HS-27A (cell line): ENCODE measurements around the gene AZIN2.

ENCODE experiments used
- DNase-seq: peaks from one replicate; pipeline ENCODE4 v3.0.0-alpha.2; 2012; ENCODE audit warnings: low read depth, missing footprints

AZIN2 gene

DNA sequence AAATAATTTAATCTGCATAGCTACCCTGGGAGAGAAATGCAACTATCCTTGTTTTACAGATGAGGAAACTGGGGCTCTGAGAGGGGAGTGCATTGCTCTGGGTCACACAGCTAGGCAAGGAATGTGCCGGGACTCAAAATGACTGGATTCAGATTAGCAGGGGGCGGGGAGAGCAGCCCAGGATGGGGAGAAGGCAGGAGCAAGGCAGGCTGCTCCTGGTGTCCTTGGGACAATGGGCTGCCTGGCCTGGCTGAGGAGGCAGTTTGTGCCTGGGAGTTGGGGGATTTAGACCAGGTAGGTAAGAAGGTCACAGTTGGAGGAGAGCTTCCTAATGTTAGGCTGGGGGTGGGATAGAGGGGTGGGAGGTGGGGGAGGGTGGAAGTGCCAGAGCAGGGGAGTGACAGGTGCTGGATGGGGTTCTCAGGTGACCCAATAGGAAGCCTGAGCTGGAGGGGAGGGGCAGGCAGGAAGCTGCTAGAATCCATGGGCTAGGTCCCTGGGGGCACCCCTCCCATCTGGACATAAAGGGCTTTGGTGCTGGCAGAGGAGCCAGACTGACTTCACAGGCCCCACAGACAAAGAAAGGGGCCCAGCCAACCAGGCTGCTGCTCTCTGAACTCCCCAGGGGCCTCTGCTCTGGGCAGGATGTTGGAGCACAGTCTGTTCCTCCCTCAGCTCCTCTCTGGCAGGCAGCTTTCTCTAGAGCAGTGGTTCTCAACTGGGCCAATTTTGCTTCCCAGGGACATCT, 71.9 kb downstream of the AZIN2 start:
- DNase-seq: no peak

DNA sequence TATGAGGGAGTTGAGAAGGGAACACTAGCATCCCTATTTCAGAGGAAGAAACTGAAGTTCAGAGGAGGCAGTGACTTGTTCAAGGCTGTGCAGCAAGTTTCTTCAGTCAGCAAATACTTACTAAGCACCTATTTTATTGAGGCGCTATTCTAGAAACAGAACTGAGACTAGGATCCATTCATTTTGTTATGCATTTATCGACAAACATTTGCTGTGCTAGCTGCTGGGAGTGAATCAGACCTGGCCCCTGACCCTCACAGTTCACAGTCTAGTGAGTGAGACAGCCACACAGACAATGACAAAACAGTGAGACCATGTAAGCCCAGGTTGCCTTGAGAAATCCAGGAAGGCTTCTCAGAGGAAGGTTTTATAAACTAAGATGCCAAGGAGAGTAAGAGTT, 72.7 kb downstream of the AZIN2 start:
- no peak for DNase-seq

GRCh38 chr1:33155877-33156538, 75.1 kb downstream of the AZIN2 start:
- no peak for DNase-seq

- no peak for DNase-seq
Measured at GRCh38 chr1:33157131-33157530, 76.2 kb downstream of the AZIN2 start.

- DNase-seq: no peak
Measured at GRCh38 chr1:33158366-33158765, 77.4 kb downstream of the AZIN2 start.

DNA sequence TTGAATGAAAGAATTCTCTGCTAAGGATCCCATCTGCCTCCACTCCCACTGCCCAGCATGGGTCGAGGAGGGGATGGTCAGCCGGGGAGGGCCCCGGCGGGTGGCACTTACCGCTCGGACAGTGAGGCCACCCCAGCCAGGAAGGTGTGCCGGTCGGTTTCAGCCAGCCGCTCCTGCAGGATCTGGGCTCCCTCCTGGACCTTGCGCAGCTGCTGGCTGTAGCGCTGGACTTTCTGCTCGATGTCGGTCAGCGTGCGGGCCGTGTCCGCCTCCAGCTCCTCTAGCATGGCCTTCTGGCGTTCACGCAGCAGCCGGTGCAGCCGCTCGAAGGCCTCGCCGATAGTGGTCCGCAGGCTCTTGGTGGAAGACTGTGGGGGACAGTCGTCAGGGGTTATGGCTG, 78.6 kb downstream of the AZIN2 start:
- DNase-seq: no peak

DNA sequence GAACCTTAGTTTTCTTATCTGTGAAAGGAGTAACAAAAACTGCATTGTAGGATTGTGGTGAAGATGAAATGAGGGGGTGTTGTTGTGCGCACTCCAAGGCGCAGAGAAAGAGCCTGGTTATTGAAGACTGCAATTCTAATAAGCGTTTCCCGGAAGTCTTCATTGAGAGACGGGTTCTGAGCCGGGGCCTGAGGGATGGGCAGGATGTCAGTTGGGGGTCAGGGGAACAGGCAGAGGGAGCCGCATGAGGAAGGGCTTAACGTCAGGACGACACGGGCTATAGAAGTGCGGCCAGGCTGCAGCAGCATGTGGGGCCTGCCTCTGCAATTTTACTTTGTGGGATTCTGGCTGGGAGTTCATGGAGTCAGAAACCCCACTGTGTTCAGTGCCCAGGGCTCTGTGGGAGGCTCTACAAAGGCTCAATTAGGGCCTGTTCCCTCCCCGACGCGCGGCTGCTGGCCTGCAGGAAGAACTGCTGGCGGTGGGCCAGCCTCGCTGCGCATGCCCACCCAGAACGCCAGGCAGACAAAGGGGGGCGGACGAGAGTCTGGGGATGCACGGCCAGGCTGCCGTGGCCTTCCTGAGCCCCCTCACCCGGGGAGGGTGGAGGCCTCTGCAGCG, 80.2 kb downstream of the AZIN2 start:
- no peak for DNase-seq

GRCh38 chr1:33162141-33162540, 81.2 kb downstream of the AZIN2 start:
- no peak for DNase-seq

DNA sequence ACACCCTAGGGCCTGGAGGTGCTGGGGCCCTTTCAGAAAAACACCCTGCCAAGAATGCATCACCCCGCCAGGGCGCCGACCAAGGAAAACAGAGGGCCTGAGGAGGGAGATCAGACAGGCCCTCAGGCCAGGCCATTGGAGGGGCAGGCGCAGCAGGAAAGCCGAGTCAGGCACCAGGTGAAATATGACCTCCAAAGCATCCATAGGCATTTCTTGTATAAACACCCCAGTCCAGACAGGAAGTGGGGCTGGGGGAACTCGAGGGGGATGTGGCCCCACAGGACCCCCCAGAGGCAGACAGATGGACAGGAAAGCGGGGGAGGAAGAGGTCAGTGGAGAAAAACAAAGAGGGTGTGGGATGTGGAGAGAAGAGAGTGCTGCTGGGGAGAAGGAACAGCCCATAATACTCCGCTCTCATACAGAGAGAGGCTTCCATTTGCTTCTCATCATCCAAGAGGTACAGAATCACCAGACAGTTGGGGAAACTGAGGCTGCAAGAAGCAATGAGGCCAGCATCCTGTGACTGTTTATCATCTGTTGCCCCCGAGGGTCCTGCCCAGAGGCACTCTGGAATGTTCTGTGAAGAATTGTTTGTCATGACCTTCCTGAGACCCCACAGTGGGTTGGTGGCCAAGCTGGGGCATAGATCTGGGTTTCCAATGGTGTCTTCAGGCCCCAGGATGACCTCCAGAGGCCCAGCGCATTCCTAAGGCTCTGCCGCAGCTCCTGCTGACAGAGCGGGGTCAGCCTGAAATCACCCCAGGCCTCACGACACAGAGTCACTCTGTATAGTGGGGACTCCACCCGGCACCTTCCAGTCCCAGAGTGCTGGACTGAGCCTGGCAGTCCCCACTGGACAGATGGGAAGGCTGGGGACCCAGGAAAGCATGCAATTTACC, 82.9 kb downstream of the AZIN2 start:
- DNase-seq: no peak

- no peak for DNase-seq
Measured at GRCh38 chr1:33165209-33165608, 84.3 kb downstream of the AZIN2 start.

GRCh38 chr1:33165809-33166208, 84.9 kb downstream of the AZIN2 start:
- no peak for DNase-seq

- no peak for DNase-seq
Measured at GRCh38 chr1:33167650-33168447, 86.9 kb downstream of the AZIN2 start.

GRCh38 chr1:33168556-33169289, 87.8 kb downstream of the AZIN2 start:
- DNase-seq: no peak

DNA sequence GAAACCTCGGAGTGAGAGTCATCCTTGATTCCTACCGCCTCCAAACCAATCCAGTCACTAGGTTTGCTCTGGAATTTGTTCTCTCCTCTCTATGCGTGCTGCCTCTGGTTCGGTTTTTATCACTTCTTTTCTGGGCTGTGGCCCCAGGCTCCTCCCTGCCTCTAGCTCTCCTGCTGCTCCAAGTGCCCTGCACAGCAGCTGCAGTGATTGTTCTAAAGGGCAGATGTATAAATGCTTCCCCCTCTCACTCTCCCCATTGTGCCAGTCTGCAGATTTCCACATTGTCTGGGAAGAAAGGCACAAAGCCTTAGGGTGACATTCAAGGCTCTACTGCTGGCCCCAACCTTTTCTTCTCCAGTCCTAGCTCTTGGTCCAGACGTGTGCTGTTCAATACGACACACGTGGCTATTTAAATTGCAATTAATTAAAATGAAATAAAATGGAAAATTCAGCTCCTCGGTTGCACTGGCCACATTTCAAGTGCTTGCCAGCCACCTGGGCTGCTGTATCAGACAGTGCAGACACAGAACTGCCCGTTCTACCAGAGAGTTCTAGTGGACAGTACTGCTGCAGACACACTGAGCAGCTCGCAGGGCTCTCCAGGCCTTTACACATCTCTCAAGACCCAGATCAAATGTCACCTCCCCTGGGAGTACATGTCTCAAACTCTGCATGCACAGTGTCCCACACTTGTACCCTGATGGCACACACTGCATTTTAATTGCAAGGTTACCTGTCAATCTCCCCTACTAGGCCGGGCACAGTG, 88.5 kb downstream of the AZIN2 start:
- no peak for DNase-seq
